Sigmoid colon (tissue), 4 donors: ENCODE results near the gene MPV17L2.

Source experiments
- EP300 ChIP-seq, 4 donors: sonication (generic); formaldehyde crosslinking; IDR thresholded peaks; one replicate each; pipeline ENCODE4 v1.6.1; 2017; ENCODE audit warnings: antibody characterized with exemption in 4 of 4
- POLR2A ChIP-seq, 2 donors: fragments of 450-650 bp; IDR thresholded peaks; one replicate each; pipeline ENCODE4 v1.6.1; 2016; ENCODE audit warnings: antibody characterized with exemption in 2 of 2, mild to moderate bottlenecking in 2 of 2, moderate library complexity in 2 of 2
- POLR2AphosphoS5 ChIP-seq, 4 donors: sonication (generic); formaldehyde crosslinking; IDR thresholded peaks; one replicate each; pipeline ENCODE4 v1.6.1; 2017; ENCODE audit warnings: antibody characterized with exemption in 4 of 4
- TF ChIP-seq, protein P1 (sequence below), 4 experiments: fragments of 450-650 bp in 3 of 4; fragments of 200-600 bp in 1 of 4; IDR thresholded peaks; one replicate each; pipeline ENCODE4 v1.5.1; 2016 to 2019; ENCODE audit warnings: antibody characterized with exemption in 4 of 4, mild to moderate bottlenecking in 3 of 4, moderate library complexity in 2 of 4

DNA sequence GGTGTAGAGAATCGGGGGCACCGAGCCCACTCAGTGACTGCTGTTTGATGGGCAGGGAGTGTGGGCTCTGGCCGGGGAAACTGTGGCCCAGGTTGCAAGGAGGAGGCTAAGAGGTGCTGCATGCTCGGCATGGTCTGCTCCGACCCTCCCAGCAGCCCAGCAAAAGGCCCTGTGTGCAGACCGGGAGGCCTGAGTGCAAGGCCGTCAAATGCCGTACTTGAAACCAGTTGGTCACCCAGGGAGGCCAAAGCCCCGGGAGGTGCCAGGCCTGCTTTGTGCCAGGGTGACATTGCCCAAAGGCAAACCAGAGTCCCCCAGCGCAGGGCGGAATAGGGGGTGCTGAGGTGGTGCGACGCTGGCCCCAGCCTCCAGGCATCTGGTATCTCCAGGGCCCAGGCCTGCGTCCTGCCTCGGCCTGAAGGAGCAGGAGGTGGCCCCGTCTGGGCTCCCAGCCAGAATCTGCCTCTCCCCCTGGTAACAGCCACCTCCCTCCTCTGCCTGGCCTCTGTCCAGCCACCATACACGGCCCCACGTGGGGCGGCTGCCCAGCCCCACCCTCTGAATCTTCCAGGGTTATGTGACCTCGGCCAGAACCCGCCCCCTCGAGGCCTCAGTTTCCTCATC, 36.1 kb upstream of the MPV17L2 start:
- TF ChIP-seq, protein P1, sequence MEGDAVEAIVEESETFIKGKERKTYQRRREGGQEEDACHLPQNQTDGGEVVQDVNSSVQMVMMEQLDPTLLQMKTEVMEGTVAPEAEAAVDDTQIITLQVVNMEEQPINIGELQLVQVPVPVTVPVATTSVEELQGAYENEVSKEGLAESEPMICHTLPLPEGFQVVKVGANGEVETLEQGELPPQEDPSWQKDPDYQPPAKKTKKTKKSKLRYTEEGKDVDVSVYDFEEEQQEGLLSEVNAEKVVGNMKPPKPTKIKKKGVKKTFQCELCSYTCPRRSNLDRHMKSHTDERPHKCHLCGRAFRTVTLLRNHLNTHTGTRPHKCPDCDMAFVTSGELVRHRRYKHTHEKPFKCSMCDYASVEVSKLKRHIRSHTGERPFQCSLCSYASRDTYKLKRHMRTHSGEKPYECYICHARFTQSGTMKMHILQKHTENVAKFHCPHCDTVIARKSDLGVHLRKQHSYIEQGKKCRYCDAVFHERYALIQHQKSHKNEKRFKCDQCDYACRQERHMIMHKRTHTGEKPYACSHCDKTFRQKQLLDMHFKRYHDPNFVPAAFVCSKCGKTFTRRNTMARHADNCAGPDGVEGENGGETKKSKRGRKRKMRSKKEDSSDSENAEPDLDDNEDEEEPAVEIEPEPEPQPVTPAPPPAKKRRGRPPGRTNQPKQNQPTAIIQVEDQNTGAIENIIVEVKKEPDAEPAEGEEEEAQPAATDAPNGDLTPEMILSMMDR (IDR thresholded peaks at IDR 0.05): no peak
- TF ChIP-seq POLR2A (IDR thresholded peaks at IDR 0.05) (no peak), POLR2AphosphoS5 (IDR thresholded peaks at IDR 0.05) (peak; percentile 25 to 63 (median 54)), EP300 (IDR thresholded peaks at IDR 0.05) (no peak)
